Hepatocyte (in vitro differentiated cells): ENCODE measurements around the gene CLTCL1. TPM values are rescaled to one million over a fixed set of nuclear protein-coding genes. Genes with fewer than 3 reads are reported as not detected.
A peak's percentile ranks its signal among the peaks of the same experiment; 100 is the strongest.

Experiments used
- DNase-seq: peaks from one replicate; pipeline ENCODE4 v3.0.0-alpha.2; 2016; ENCODE audit warnings: low spot score
- H2AFZ ChIP-seq: fragments of 200-600 bp; sonication (generic); 2 replicates; pipeline ENCODE4 v1.6.0; 2016; ENCODE audit warnings: antibody characterized with exemption, mild to moderate bottlenecking
- H3K27ac ChIP-seq: fragments of 200-600 bp; sonication (generic); 2 replicates; pipeline ENCODE4 v1.5.1; 2016; ENCODE audit warnings: mild to moderate bottlenecking
- H3K27me3 ChIP-seq: fragments of 200-600 bp; sonication (generic); 2 replicates; pipeline ENCODE4 v1.6.1; 2016
- H3K36me3 ChIP-seq: fragments of 200-600 bp; sonication (generic); replicated peaks from 2 replicates; pipeline ENCODE4 v1.5.1; 2016; ENCODE audit warnings: low read depth; ENCODE audit not compliant: insufficient read depth
- H3K4me1 ChIP-seq: fragments of 200-600 bp; sonication (generic); 2 replicates; pipeline ENCODE4 v1.5.1; 2016; ENCODE audit warnings: mild to moderate bottlenecking, moderate library complexity; ENCODE audit not compliant: insufficient read depth
- H3K4me2 ChIP-seq: fragments of 200-600 bp; sonication (generic); 2 replicates; pipeline ENCODE4 v1.6.0; 2016
- H3K4me3 ChIP-seq: fragments of 200-600 bp; sonication (generic); 2 replicates; pipeline ENCODE4 v1.5.1; 2016; ENCODE audit warnings: mild to moderate bottlenecking
- H3K79me2 ChIP-seq: fragments of 200-600 bp; sonication (generic); 2 replicates; pipeline ENCODE4 v1.6.0; 2017; ENCODE audit warnings: mild to moderate bottlenecking
- H3K9me2 ChIP-seq: fragments of 200-600 bp; sonication (generic); replicated peaks from 2 replicates; pipeline ENCODE4 v1.6.0; 2017; ENCODE audit warnings: mild to moderate bottlenecking; ENCODE audit not compliant: insufficient read depth
- H3K9me3 ChIP-seq: fragments of 200-600 bp; sonication (generic); 2 replicates; pipeline ENCODE4 v1.5.1; 2016; ENCODE audit warnings: low read depth, mild to moderate bottlenecking
- H4K20me1 ChIP-seq: fragments of 200-600 bp; sonication (generic); 2 replicates; pipeline ENCODE4 v1.6.0; 2016; ENCODE audit warnings: mild to moderate bottlenecking; ENCODE audit not compliant: insufficient read depth, poor library complexity, severe bottlenecking
- CTCF ChIP-seq: fragments of 200-600 bp; sonication (generic); IDR thresholded peaks from 2 replicates; pipeline ENCODE4 v1.5.1; 2016; ENCODE audit warnings: antibody characterized with exemption, mild to moderate bottlenecking; ENCODE audit not compliant: poor library complexity
- EZH2 ChIP-seq: fragments of 200-600 bp; sonication (generic); IDR thresholded peaks from 2 replicates; pipeline ENCODE4 v1.6.1; 2016; ENCODE audit warnings: antibody characterized with exemption, mild to moderate bottlenecking, borderline replicate concordance
- EZH2phosphoT487 ChIP-seq: fragments of 200-600 bp; sonication (generic); IDR thresholded peaks from one replicate; pipeline ENCODE4 v1.6.1; 2018; ENCODE audit warnings: antibody characterized with exemption, mild to moderate bottlenecking, low read depth, moderate library complexity; ENCODE audit not compliant: unreplicated experiment, severe bottlenecking
- WGBS: methylation state at CpG from one replicate; pipeline ENCODE4 v1.1.6; 2016; ENCODE audit warnings: low lambda C conversion rate; ENCODE audit errors: missing lambda C conversion rate; 5-methylcytosine and 5-hydroxymethylcytosine counted together
- polyA plus RNA-seq: library from polyadenylated mRNA; unstranded; fragments of >200 nt; fragmentation: Nextera tagmentation; extraction: Ambion mirVana; gene quantifications from 2 replicates; pipeline ENCODE4 v1.2.1, GENCODE V29; 2016
- total RNA-seq: library from RNA; depleted of rRNA; stranded (reverse); fragments of >200 nt; gene quantifications from 2 replicates; pipeline ENCODE4 v1.2.3, GENCODE V29; 2014

Gene CLTCL1
- total RNA-seq (2.2 and 4.3 TPM in 2 replicates), polyA plus RNA-seq (3.7 and 6.1 TPM in 2 replicates)

GRCh38 chr22:19291580-19292457 lies at the start of gene CLTCL1:
CLTCL1 (minus strand) TSS chr22:19291719; CDS start chr22:19291641, 78 bp downstream.
- Histone ChIP-seq H4K20me1 (no peaks in the 10 kb centered on the region), H2AFZ (peak within 1 kb of the TSS; percentile 98), H3K4me2 (peak within 1 kb of the TSS; percentile 94), H3K27ac (peak within 1 kb of the TSS; percentile 87), H3K9me2 (no peaks in the 10 kb centered on the region), H3K4me3 (peak within 1 kb of the TSS; percentile 93), H3K9me3 (no peaks in the 10 kb centered on the region), H3K79me2 (no peaks in the 10 kb centered on the region), H3K27me3 (no peaks in the 10 kb centered on the region), H3K36me3 (no peaks in the 10 kb centered on the region), H3K4me1 (peaks cover 11% of the 10 kb centered on the region)
- peak; percentile 94 for DNase-seq
- 22% methylated on average over 27 of the region's 74 CpGs for WGBS
- TF ChIP-seq EZH2 (no peak), EZH2phosphoT487 (no peak), CTCF (no peak)

- H3K4me3 ChIP-seq = no peak overlapping the region
- H3K27ac ChIP-seq = no peak overlapping the region
- no peaks in the 10 kb centered on the region for H3K36me3 ChIP-seq
- no peak overlapping the region for H2AFZ ChIP-seq
- DNase-seq = no peak
- H3K4me2 ChIP-seq = no peak overlapping the region
- H3K4me1 ChIP-seq = no peaks in the 10 kb centered on the region
- WGBS = 98% methylated on average over 2 of the region's 2 CpGs
- no peaks in the 10 kb centered on the region for H3K9me2 ChIP-seq
- H4K20me1 ChIP-seq = no peaks in the 10 kb centered on the region
- no peaks in the 10 kb centered on the region for H3K27me3 ChIP-seq
- peaks cover 14% of the 10 kb centered on the region for H3K79me2 ChIP-seq
- TF ChIP-seq EZH2phosphoT487 = no peak
- TF ChIP-seq EZH2 = no peak
- no peak for TF ChIP-seq CTCF
- peaks cover 17% of the 10 kb centered on the region for H3K9me3 ChIP-seq
These were observed 45.6 kb upstream of the CLTCL1 start for GRCh38 chr22:19337137-19337536.

- no peaks in the 10 kb centered on the region for H3K4me1 ChIP-seq
- peaks cover 17% of the 10 kb centered on the region for H3K9me3 ChIP-seq
- H3K79me2 ChIP-seq = peaks cover 14% of the 10 kb centered on the region
- no peak overlapping the region for H3K4me3 ChIP-seq
- no peak overlapping the region for H3K4me2 ChIP-seq
- no peak for DNase-seq
- H3K9me2 ChIP-seq = no peaks in the 10 kb centered on the region
- 90% methylated on average over 7 of the region's 7 CpGs for WGBS
- H2AFZ ChIP-seq = no peak overlapping the region
- H4K20me1 ChIP-seq = no peaks in the 10 kb centered on the region
- peak overlapping the region; percentile 15 for H3K27ac ChIP-seq
- no peaks in the 10 kb centered on the region for H3K36me3 ChIP-seq
- H3K27me3 ChIP-seq = no peaks in the 10 kb centered on the region
- TF ChIP-seq EZH2 (no peak), CTCF (no peak), EZH2phosphoT487 (no peak)
These were observed 44.9 kb upstream of the CLTCL1 start for GRCh38 chr22:19336133-19337075.
